H1 (cell line): Measurements from ENCODE around the gene HIVEP2. TPM values are rescaled to one million over a fixed set of nuclear protein-coding genes. Genes with fewer than 3 reads are reported as not detected.

Experiments used
- CTCF ChIA-PET: fragments of 300-600 bp; sonication (Branson Sonifier 250); formaldehyde crosslinking; loops from one replicate; lab custom pipeline; 2021; ENCODE audit not compliant: partially characterized antibody; lab: Charles Lee
- POLR2A ChIA-PET: fragments of 300-600 bp; sonication (Branson Sonifier 250); formaldehyde crosslinking; loops from one replicate; lab custom pipeline; 2021; ENCODE audit warnings: inconsistent platforms; ENCODE audit not compliant: partially characterized antibody; lab: Charles Lee
- DNase-seq, 2 experiments: peaks; one replicate each; pipeline versions ENCODE4 v3.0.0 to v3.0.0-alpha.2; 2010 to 2022; ENCODE audit warnings: low spot score in 2 of 2, low read depth in 1 of 2, mixed read lengths in 1 of 2
- FAIRE-seq: peaks from 2 replicates; lab custom pipeline; 2011; peaks lifted over from hg19 to GRCh38; lab: Jason Lieb, UNC
- H2AFZ ChIP-seq: 2 replicates; pipeline ENCODE4 v1.8.1; 2012; ENCODE audit warnings: low read length, inconsistent platforms
- H2AK5ac ChIP-seq: 2 replicates; pipeline ENCODE4 v1.6.1; 2013; ENCODE audit warnings: low read depth, low read length
- H2BK120ac ChIP-seq: replicated peaks from 2 replicates; pipeline ENCODE3; 2013; ENCODE audit warnings: low read depth, low read length, inconsistent platforms
- H2BK12ac ChIP-seq: 2 replicates; pipeline ENCODE4 v1.6.1; 2013; ENCODE audit warnings: low read depth, low read length
- H2BK15ac ChIP-seq: 2 replicates; pipeline ENCODE4 v1.6.1; 2013; ENCODE audit warnings: low read length
- H2BK20ac ChIP-seq: 2 replicates; pipeline ENCODE4 v1.6.1; 2013; ENCODE audit warnings: low read length
- H2BK5ac ChIP-seq: 2 replicates; pipeline ENCODE4 v1.6.1; 2013; ENCODE audit warnings: low read depth, low read length
- H3K14ac ChIP-seq: 2 replicates; pipeline ENCODE4 v1.6.1; 2013; ENCODE audit warnings: inconsistent platforms; ENCODE audit not compliant: insufficient read length
- H3K18ac ChIP-seq: 2 replicates; pipeline ENCODE4 v1.6.1; 2013; ENCODE audit warnings: low read length; ENCODE audit errors: extremely low read depth
- H3K23ac ChIP-seq: 2 replicates; pipeline ENCODE4 v1.6.1; 2013; ENCODE audit warnings: inconsistent platforms; ENCODE audit not compliant: insufficient read length
- H3K23me2 ChIP-seq: 2 replicates; pipeline ENCODE4 v1.6.1; 2013; ENCODE audit warnings: low read depth, low read length
- H3K27ac ChIP-seq: 2 replicates; pipeline ENCODE4 v1.6.1; 2011; ENCODE audit warnings: low read depth, low read length, inconsistent platforms
- H3K27me3 ChIP-seq, 4 experiments: replicated peaks in 1 of 4; 1 replicate in 1 of 4; 2 replicates in 3 of 4; pipeline versions ENCODE4 v1.6.1 to v1.8.1; 2011 to 2013; ENCODE audit warnings: low read length in 3 of 4, mild to moderate bottlenecking in 3 of 4, inconsistent platforms in 2 of 4, mixed read lengths in 2 of 4, moderate library complexity in 1 of 4; ENCODE audit not compliant: control insufficient read depth in 3 of 4, insufficient read depth in 3 of 4; ENCODE audit errors: extremely low read depth in 1 of 4
- H3K36me3 ChIP-seq, 4 experiments: 2 replicates each; pipeline versions ENCODE4 v1.6.1 to v1.8.1; 2011 to 2013; ENCODE audit warnings: mild to moderate bottlenecking in 4 of 4, low read length in 3 of 4, moderate library complexity in 2 of 4, control low read depth in 1 of 4, inconsistent platforms in 1 of 4; ENCODE audit not compliant: insufficient read depth in 4 of 4, control insufficient read depth in 2 of 4
- H3K4ac ChIP-seq: replicated peaks from 2 replicates; pipeline ENCODE3; 2013; ENCODE audit warnings: low read length, low read depth, mixed read lengths, inconsistent platforms; ENCODE audit not compliant: insufficient read length
- H3K4me1 ChIP-seq, 4 experiments: replicated peaks in 1 of 4; 1 replicate in 1 of 4; 2 replicates in 3 of 4; pipeline versions ENCODE4 v1.6.1 to v1.8.1; 2011 to 2013; ENCODE audit warnings: low read length in 3 of 4, inconsistent platforms in 2 of 4, mixed read lengths in 1 of 4; ENCODE audit not compliant: insufficient read depth in 4 of 4, control insufficient read depth in 3 of 4
- H3K4me2 ChIP-seq, 2 experiments: 2 replicates each; pipeline versions ENCODE4 v1.6.1 to v1.8.1; 2011 to 2013; ENCODE audit warnings: low read depth in 2 of 2, low read length in 2 of 2, control low read depth in 1 of 2, inconsistent platforms in 1 of 2, mild to moderate bottlenecking in 1 of 2; ENCODE audit not compliant: insufficient read depth in 1 of 2
- H3K4me3 ChIP-seq, 4 experiments: fragments of 200-600, 300-600 bp in 1 of 4; sonication (generic), shearing (Covaris generic), sonication (Bioruptor Twin) in 1 of 4; 2 replicates each; pipeline versions ENCODE4 v1.5.1 to v1.8.1; 2011 to 2016; ENCODE audit warnings: low read length in 4 of 4, low read depth in 3 of 4, control low read depth in 2 of 4, inconsistent platforms in 2 of 4, mild to moderate bottlenecking in 2 of 4, mixed read lengths in 1 of 4, moderate library complexity in 1 of 4; ENCODE audit not compliant: insufficient read depth in 2 of 4; ENCODE audit errors: extremely low read depth in 1 of 4
- H3K56ac ChIP-seq: replicated peaks from 2 replicates; pipeline ENCODE3; 2013; ENCODE audit warnings: low read depth, mild to moderate bottlenecking, mixed read lengths, low read length, inconsistent platforms; ENCODE audit not compliant: insufficient read length
- H3K79me1 ChIP-seq: 2 replicates; pipeline ENCODE4 v1.6.1; 2013; ENCODE audit warnings: low read depth, low read length, control low read depth
- H3K79me2 ChIP-seq, 2 experiments: 2 replicates each; pipeline versions ENCODE4 v1.6.1 to v1.8.1; 2012 to 2013; ENCODE audit warnings: low read length in 2 of 2, mild to moderate bottlenecking in 2 of 2, inconsistent platforms in 1 of 2; ENCODE audit not compliant: insufficient read depth in 2 of 2, control insufficient read depth in 1 of 2
- H3K9ac ChIP-seq, 4 experiments: replicated peaks in 1 of 4; 1 replicate in 1 of 4; 2 replicates in 3 of 4; pipeline versions ENCODE4 v1.6.1 to v1.8.1; 2011 to 2013; ENCODE audit warnings: low read depth in 3 of 4, low read length in 3 of 4, control low read depth in 2 of 4, mild to moderate bottlenecking in 2 of 4, moderate library complexity in 2 of 4, inconsistent platforms in 1 of 4; ENCODE audit errors: extremely low read depth in 1 of 4
- H3K9me3 ChIP-seq, 2 experiments: 2 replicates each; pipeline versions ENCODE4 v1.6.1 to v1.8.1; 2012 to 2013; ENCODE audit warnings: mild to moderate bottlenecking in 2 of 2, moderate library complexity in 2 of 2, control low read depth in 1 of 2, inconsistent platforms in 1 of 2, low read depth in 1 of 2, low read length in 1 of 2, mixed read lengths in 1 of 2; ENCODE audit not compliant: insufficient read depth in 2 of 2
- H4K20me1 ChIP-seq, 2 experiments: replicated peaks in 1 of 2; 2 replicates each; pipeline versions ENCODE3 to v1.8.1; 2011 to 2013; ENCODE audit warnings: inconsistent platforms in 2 of 2, low read length in 2 of 2, mild to moderate bottlenecking in 1 of 2; ENCODE audit not compliant: insufficient read depth in 2 of 2, control insufficient read depth in 1 of 2
- H4K5ac ChIP-seq: 2 replicates; pipeline ENCODE4 v1.6.1; 2013; ENCODE audit warnings: low read length, low read depth, mixed read lengths, inconsistent platforms; ENCODE audit not compliant: insufficient read length
- H4K8ac ChIP-seq: 2 replicates; pipeline ENCODE4 v1.8.0; 2013; ENCODE audit warnings: mild to moderate bottlenecking, moderate library complexity, low read length, inconsistent platforms; ENCODE audit not compliant: insufficient read depth; ENCODE audit errors: extremely low read depth
- H4K91ac ChIP-seq: replicated peaks from 2 replicates; pipeline ENCODE3; 2013; ENCODE audit warnings: low read length, mixed read lengths, inconsistent platforms; ENCODE audit not compliant: insufficient read length
- CREB1 ChIP-seq: IDR thresholded peaks from 2 replicates; pipeline ENCODE4 v1.6.1; 2012; ENCODE audit warnings: inconsistent platforms
- HDAC6 ChIP-seq: IDR thresholded peaks from one replicate; pipeline ENCODE4 v1.7.1; 2012; ENCODE audit warnings: low read depth, mild to moderate bottlenecking, inconsistent platforms, low read length, moderate library complexity
- RAD21 ChIP-seq, 2 experiments: IDR thresholded peaks in 1 of 2; conservative IDR thresholded peaks in 1 of 2; 2 replicates each; pipeline ENCODE4 v1.6.1; 2011; ENCODE audit warnings: low read depth in 2 of 2, low read length in 2 of 2, improper control_type of control experiment in 1 of 2, inconsistent platforms in 1 of 2, mild to moderate bottlenecking in 1 of 2, moderate library complexity in 1 of 2
- SP1 ChIP-seq: IDR thresholded peaks from 2 replicates; pipeline ENCODE4 v1.6.1; 2011; ENCODE audit warnings: low read depth, low read length
- SRF ChIP-seq: IDR thresholded peaks from 2 replicates; pipeline ENCODE4 v1.6.1; 2011; ENCODE audit warnings: mild to moderate bottlenecking, low read depth, low read length, moderate library complexity
- TAF1 ChIP-seq: IDR thresholded peaks from 2 replicates; pipeline ENCODE4 v1.6.1; 2011; ENCODE audit warnings: mild to moderate bottlenecking, low read depth, low read length
- TBP ChIP-seq: IDR thresholded peaks from 2 replicates; pipeline ENCODE4 v1.6.1; 2011; ENCODE audit warnings: low read depth, low read length, improper control_type of control experiment
- WGBS, 2 experiments: shearing (Covaris generic) in 1 of 2; methylation state at CpG; one replicate each; pipeline versions ENCODE4 v1.1.6 to v1.1.7; 2013 to 2015; ENCODE audit warnings: low lambda C conversion rate in 2 of 2, mixed read lengths in 2 of 2, inconsistent platforms in 1 of 2, low coverage in 1 of 2, missing lambda C conversion rate in 1 of 2; ENCODE audit not compliant: insufficient replicate concordance in 2 of 2, insufficient coverage in 1 of 2, insufficient read length in 1 of 2; ENCODE audit errors: extremely low coverage in 1 of 2, missing lambda C conversion rate in 1 of 2; 5-methylcytosine and 5-hydroxymethylcytosine counted together
- polyA plus RNA-seq, 7 experiments: library from polyadenylated mRNA; depleted of rRNA in 3 of 7; stranded (reverse) in 5 of 7; unstranded in 2 of 7; fragments of >200 nt in 5 of 7; fragments of 200-250 nt in 2 of 7; gene quantifications; 1 replicate in 5 of 7; 2 replicates in 1 of 7; 4 replicates in 1 of 7; pipeline versions ENCODE4 v1.2.1 to v1.2.3, GENCODE V29; 2011 to 2013; ENCODE audit warnings: missing spikeins in 2 of 7, mixed read lengths in 2 of 7
- total RNA-seq: library from RNA; stranded (reverse); fragmentation: NEBNext Ultra II Directional; extraction: Animal tissue kit (Norgen Biotek cat#: 25700); gene quantifications from 2 replicates; pipeline ENCODE4 v1.2.1, GENCODE V29; 2021
- TF ChIP-seq, protein P1 (sequence below): IDR thresholded peaks from 2 replicates; pipeline ENCODE4 v1.6.1; 2012; ENCODE audit warnings: inconsistent platforms
- TF ChIP-seq, protein P2 (sequence below): IDR thresholded peaks from 2 replicates; pipeline ENCODE4 v1.6.1; 2011; ENCODE audit warnings: low read depth, mild to moderate bottlenecking, low read length; ENCODE audit not compliant: insufficient read depth

The HIVEP2 gene
- total and polyA plus RNA-seq, 2 of the 8 experiments (the other 6 are each of a cell fraction or from before 2014, with no cell fraction given) = 2.2 to 6.1 TPM

DNA sequence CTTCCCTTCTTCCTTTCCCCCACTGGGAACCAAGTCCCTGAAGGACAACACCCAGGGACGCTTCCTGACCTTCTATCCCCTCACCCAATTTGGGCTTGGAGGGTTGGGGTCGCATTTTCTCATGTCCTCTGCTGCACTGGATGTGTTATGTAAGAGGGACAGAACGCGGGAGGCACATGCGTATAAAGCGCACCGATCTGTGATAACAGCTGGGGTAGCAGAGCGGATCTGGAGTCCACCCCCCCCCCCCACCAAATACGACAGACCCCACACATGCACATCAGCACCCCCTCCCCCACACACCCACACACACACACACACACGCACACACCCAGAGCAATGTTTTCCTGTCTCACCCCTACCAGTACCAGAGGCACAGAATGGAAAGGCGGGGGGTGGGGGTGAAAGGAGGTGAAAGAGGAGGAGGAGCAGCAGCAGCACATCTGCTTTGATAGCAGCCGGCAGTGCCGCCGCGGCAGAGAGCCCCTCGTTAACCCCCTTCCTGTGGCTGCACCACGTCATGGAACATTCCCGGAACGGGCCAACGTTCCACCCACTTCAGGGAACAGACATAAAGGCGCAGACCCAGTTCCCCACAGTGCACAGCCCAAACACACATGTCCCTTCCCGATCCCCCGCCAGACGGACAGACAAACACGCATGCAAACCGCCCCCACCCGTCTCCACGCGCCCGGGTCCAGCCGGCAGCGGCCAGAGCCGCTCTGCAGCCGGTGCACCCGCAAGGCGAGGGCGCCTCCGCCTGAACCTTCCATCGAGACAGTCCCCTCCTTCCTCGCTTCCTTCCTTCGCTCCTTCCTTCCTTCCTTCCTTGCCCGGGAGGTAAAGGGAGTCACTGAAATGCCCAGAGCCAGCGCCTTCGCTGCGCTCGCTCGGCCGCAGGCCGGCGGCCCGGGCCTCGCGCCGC lies 590 bp downstream of the HIVEP2 start:
- H3K14ac ChIP-seq = no peak overlapping the region
- H3K27me3 ChIP-seq = peaks cover 0 to 4% (median 1%) of the 10 kb centered on the region in 4 experiments; a peak in 2 of 7 replicates
- peaks cover 0 to 47% of the 10 kb centered on the region in 2 experiments; a peak in 3 of 4 replicates for H3K79me2 ChIP-seq
- no peak overlapping the region for H3K23ac ChIP-seq
- H3K9me3 ChIP-seq = no peaks in the 10 kb centered on the region
- ChIA-PET POLR2A (interaction anchor here (0.9 to 1.4 kb wide), 5 partner anchors 18 to 196 kb away, joined by 3 to 10 read pairs (median 4); no protein-coding TSS in a partner anchor), CTCF (interaction anchor here (1.2 to 2.8 kb wide), 4 partner anchors 14 to 152 kb away, joined by 3 to 11 read pairs (median 3); no protein-coding TSS in a partner anchor)
- WGBS, 2 experiments = 2% methylated on average over 46 of the region's 54 CpGs; no CpG with 5 or more reads in 1 of the 2 experiments
- peak overlapping the region; percentile 87 for H2AFZ ChIP-seq
- FAIRE-seq (no peak), DNase-seq (peak in 1 of 2 experiments; percentile 83)
- peak overlapping the region; percentile 34; the same call in 1 of the 2 replicates for H2BK20ac ChIP-seq
- H2BK120ac ChIP-seq = peak overlapping the region; percentile 86
- H3K23me2 ChIP-seq = peaks cover 17% of the 10 kb centered on the region
- H3K9ac ChIP-seq = peak overlapping the region; percentile 57 to 96 (median 92)
- peak overlapping the region; percentile 96; the same call in 1 of the 2 replicates for H4K8ac ChIP-seq
- 0 out of 2 replicates have a peak, but pooled peaks cover 2% of the 10 kb centered on the region for H3K79me1 ChIP-seq
- H4K5ac ChIP-seq = peak overlapping the region; percentile 89
- H3K56ac ChIP-seq = peak overlapping the region; percentile 34
- H2BK15ac ChIP-seq = peak overlapping the region; percentile 65; the same call in 1 of the 2 replicates
- H3K36me3 ChIP-seq = no peaks in the 10 kb centered on the region
- H3K4me3 ChIP-seq = peak overlapping the region; percentile 74 to 98 (median 94)
- H3K4ac ChIP-seq = no peak overlapping the region
- peak overlapping the region; percentile 93 for H2BK5ac ChIP-seq
- H3K4me1 ChIP-seq = peaks cover 0 to 3% (median 0%) of the 10 kb centered on the region in 4 experiments; a peak in 4 of 7 replicates
- peak overlapping the region; percentile 87 for H3K27ac ChIP-seq
- peak overlapping the region; percentile 67 for H4K91ac ChIP-seq
- H2AK5ac ChIP-seq = no peak overlapping the region; the same call in 1 of the 2 replicates
- H2BK12ac ChIP-seq = peak overlapping the region; percentile 93; the same call in 1 of the 2 replicates
- peaks cover 0 to 4% of the 10 kb centered on the region in 2 experiments for H4K20me1 ChIP-seq
- peak overlapping the region; percentile 85; the same call in 1 of the 2 replicates for H3K18ac ChIP-seq
- H3K4me2 ChIP-seq = peak overlapping the region; percentile 88 to 99
- no peak for TF ChIP-seq SRF
- peak; percentile 71 for TF ChIP-seq TAF1
- no peak for TF ChIP-seq HDAC6
- no peak for TF ChIP-seq RAD21 (IDR thresholded peaks at IDR 0.05 in 1 of 2, conservative IDR thresholded peaks at IDR 0.05 in 1 of 2; ENCODE audit: low read depth in 2 of 2, low read length in 2 of 2)
- peak; percentile 88 for TF ChIP-seq CREB1
- peak; percentile 68; the same call in 1 of the 2 replicates for TF ChIP-seq SP1
- TF ChIP-seq TBP = peak; percentile 77
- TF ChIP-seq, protein P1, sequence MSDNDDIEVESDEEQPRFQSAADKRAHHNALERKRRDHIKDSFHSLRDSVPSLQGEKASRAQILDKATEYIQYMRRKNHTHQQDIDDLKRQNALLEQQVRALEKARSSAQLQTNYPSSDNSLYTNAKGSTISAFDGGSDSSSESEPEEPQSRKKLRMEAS = peak; percentile 53; the same call in 1 of the 2 replicates
- TF ChIP-seq, protein P2, sequence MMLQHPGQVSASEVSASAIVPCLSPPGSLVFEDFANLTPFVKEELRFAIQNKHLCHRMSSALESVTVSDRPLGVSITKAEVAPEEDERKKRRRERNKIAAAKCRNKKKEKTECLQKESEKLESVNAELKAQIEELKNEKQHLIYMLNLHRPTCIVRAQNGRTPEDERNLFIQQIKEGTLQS = no peak
